GM10847 (cell line): ENCODE data around the gene IL17REL.

Source experiments
- POLR2A ChIP-seq: IDR thresholded peaks from 2 replicates; pipeline ENCODE4 v1.6.1; 2011; ENCODE audit not compliant: insufficient read length; ENCODE audit errors: extremely low read depth

The IL17REL gene

GRCh38 chr22:50012211-50013181, at the start of gene IL17REL:
TSS of gene IL17REL (minus strand) at chr22:50012765. CDS start at chr22:50012646, 119 bp downstream.
- TF ChIP-seq POLR2A = no peak

DNA sequence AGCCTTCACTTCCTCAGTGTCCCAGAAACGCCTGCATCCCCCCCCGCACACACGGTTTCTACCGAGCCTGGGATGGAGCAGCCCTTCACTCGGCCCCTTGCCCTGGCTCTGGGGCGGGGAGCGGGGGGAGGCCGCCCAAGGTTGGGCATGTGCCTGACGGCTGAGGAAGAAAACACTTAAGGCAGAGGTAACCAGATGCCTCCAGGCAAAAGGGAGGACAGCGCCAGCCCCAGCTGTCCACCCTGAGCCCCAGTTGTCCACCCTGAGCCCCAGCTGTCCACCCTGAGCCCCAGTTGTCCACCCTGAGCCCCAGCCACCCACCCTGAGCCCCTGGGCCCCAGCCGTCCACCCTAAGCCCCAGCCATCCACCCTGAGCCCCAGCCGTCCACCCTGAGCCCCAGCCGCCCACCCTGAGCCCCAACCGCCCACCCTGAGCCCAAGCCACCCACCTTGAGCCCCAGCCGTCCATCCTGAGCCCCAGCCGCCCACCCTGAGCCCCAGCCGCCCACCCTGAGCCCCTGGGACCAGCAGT, 49.3 kb upstream of the IL17REL start:
- TF ChIP-seq POLR2A = no peak

DNA sequence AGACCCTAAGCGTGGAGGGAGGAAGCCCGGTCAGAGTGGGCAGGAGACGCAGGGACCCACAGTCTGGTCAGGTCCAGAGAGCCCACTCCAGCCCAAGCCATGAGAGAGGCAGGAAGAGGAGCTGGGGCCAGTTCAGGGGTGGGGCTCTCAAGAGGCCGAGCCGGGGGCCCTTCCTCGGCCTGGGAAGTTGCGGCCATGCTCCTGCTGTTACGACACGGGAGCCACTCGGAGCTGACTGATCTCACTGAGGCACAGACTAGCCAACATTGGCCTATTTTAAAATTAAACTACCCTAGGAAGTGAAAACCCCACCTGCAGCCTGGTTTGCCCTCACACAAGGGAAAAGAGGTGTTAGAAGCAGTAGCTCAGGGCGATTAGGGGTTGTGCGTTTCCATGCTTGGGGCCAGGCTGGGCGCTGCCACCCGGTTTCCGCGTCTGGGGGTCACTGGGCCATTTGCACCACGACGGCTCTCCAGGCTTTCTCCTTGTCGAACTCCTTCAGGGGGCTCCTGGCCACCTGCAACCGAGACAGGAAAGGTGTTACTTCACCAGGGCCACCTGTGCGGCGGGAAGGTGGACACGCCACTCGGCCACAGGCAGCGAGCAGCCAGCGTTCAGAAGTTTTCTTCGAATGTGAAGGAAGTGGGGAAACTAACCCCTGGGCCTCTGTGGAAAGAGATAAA, 48.7 kb upstream of the IL17REL start:
- TF ChIP-seq POLR2A = no peak

DNA sequence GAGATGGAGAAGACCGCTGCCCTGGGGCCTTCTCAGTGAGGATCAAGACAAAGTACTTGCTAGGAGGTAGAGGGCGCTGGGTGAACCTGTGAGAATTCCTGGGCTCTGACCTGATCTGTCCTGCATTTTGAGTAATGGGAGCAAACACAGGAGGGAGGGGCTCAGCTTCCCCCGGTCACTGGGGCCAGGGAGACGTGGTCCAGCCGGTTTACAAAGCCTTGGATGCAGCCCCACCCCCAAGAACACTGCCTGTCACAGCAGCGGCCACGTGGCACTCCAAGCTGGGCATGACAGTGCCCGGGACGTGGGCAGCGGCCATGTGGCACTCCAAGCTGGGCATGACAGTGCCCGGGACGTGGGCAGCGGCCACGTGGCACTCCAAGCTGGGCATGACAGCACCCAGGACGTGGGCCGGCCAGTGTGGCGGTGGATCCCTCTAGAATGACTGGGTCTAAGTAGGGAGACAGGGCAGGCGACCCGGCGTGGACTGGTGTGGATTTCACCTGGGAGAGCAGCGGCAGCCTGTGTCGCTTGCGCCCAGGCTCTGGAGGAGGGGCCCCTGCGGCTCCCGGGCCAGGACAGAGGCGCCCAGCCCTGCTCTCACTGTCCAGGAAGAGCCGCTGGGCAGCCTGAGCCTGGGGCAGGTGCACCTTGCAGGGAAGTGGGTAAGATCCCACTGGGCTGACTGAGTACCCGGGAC, 48.0 kb upstream of the IL17REL start:
- TF ChIP-seq POLR2A = no peak

DNA sequence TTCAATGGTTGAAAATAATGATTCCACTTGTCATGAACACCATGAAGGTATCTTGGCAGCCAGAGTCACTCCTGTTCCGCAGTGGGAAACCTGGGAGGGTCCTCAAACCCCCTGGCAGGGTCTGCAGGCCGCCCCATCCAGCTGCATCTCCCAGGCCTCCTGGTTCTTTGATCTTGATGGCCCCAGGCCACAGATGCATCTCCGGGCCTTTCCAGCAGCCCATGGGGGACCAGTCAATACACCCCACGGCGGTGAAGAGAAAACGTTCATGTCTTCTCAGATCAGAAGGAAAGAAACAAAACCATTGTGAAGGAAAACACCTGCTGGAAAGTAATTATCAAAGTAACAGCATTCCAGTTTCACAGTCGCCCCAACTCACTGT, 47.3 kb upstream of the IL17REL start:
- TF ChIP-seq POLR2A = no peak

DNA sequence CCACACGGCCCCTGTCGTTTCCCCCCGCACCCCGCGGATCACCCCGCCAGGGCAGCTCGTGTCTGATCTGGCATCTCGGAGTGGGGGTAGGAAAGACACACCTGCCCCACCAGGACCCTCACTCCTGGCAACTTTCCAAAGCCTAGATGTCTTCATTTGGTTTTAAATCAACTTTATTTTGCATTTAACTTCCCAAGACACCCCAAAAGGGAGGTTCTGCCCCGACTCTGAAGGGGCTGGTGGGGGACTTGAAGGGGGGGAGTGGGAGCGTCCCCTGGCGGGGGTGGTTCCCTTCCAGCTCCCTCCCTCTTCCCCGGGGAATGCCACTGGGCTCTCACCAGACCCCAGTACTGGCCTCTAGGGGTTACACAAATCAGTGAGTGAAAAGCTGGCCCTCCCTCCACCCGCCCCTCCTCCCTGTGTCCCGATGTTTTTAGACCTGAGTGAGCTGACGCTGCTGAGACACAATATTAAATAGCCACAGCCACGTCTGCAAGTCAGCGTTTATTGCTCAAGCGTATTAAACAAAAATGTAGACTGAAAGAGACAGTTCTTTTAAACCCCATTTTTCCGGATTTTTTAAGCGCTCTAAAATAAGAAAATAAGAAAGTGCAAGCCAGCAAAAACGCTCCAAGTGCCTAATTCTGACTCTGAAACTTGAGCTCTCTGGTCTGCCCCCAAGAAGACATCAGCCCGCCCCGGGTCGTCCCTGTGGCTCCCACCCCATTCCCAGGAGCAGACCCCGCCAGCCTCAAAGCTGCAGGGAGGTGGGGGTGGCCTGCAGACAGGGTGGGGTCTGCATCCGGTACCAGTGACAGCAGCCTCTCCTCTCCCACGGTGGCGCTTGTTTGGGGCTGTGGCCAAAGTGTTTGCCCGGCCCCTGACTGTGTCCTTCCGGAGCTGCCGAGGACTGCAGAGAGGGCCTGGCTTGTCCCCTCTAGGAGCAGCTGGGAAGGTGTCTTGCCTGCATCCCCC, 46.6 kb upstream of the IL17REL start:
- TF ChIP-seq POLR2A = no peak

DNA sequence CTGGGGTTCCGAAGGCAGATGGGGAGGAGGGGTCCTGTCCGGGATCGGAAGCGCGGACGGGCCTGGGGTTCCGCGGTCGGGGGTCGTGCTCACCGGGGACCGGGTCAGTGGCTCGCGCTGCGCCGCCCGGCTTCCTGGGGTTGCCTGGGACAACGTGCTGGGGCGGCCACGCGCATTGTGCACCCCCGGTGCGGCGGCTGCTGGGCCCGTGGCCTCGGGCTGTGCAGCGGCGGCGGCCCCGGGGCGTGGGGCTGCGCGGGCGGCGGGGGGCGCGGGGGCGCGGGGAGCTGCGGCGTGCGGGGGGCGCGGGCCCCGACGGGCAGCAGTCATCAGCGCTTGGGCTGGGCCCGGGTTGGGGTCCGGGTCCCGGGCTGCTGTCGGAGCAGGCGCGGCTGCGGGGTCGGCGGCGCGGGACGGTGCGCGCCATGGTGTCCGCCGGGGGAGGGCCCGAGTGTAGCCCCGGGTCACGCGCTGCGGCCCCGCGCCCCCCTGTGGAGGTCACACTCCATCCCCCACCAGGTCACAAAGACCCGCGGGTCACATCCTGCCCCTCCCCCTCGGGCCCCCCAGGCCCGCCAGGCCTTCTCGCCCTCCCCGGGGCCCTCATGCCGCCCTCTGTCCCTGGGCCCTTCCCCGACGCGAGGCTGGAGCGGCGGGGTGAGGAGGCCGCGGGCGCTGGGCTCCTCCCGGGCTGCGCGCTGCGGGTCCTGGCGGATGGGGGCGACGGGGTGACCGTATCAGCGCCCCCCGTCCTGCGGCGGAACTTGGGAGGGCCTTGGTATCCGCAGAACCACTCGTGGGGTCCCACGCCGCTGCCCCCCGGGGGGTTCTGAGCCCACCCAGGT, 45.7 kb upstream of the IL17REL start, which contains the start of gene TTLL8:
Gene TTLL8, minus strand, starts transcription at position 238 of the 845 bp plus-strand sequence.
- no peak for TF ChIP-seq POLR2A

DNA sequence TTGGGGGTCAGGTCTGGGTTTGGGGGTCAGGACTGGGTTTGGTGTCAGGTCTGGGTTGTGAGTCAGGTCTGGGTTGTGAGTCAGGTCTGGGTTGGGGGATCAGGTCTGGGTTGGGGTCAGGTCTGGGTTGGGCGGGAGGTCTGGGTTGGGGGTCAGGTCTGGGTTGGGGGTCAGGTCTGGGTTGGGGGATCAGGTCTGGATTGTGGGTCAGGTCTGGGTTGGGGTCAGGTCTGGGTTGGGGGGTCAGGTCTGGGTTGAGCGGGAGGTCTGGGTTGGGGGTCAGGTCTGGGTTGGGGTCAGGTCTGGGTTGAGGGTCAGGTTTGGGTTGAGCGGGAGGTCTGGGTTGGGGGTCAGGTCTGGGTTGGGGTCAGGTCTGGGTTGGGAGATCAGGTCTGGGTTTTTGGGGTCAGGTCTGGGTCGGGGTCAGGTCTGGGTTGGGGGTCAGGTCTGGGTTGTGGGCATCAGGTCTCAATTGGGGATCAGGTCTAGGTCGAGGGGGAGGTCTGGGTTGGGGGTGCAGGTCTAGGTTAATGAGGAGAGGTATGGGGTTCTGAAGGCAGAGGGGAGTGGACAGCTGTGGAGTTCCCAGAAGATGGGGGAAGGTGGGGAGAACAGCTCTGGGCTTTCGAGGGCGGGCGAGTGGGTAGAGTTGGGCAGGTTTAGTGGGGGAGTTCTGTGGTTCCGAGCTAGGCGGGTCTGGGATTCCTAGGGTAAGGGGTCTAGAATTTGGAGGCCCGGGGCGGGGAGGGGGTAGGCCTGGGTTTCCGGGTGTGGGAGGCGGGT, 44.9 kb upstream of the IL17REL start:
- TF ChIP-seq POLR2A = no peak

- TF ChIP-seq POLR2A = no peak
Measured at GRCh38 chr22:50056214-50056972, 43.8 kb upstream of the IL17REL start.

GRCh38 chr22:50053861-50054260, 41.3 kb upstream of the IL17REL start:
- no peak for TF ChIP-seq POLR2A

DNA sequence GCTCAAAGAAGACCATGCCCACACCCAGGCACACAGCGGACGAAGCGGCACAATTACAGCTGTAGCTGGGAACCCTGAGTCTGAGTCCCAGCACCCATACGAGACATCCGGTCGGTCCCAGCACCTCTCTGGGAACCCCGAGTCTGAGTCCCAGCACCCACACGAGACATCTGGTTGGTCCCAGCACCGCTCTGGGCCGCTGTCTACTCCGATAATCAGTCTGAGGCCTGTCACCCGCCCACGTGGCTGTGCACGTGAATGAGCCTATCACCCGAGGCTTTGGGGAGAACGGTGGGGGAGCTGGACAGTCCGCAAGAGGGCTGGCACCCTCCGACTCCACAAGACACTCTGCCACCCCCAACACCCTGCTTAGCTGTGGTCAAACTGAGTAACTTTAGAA, 39.4 kb upstream of the IL17REL start:
- no peak for TF ChIP-seq POLR2A
